ENCODE results near the gene ZFP36L1. TPM values are rescaled to one million over a fixed set of nuclear protein-coding genes. Genes with fewer than 3 reads are reported as not detected.

ZFP36L1 gene
- total RNA-seq, 1 donor from 2014 or later, result 144 TPM

DNA sequence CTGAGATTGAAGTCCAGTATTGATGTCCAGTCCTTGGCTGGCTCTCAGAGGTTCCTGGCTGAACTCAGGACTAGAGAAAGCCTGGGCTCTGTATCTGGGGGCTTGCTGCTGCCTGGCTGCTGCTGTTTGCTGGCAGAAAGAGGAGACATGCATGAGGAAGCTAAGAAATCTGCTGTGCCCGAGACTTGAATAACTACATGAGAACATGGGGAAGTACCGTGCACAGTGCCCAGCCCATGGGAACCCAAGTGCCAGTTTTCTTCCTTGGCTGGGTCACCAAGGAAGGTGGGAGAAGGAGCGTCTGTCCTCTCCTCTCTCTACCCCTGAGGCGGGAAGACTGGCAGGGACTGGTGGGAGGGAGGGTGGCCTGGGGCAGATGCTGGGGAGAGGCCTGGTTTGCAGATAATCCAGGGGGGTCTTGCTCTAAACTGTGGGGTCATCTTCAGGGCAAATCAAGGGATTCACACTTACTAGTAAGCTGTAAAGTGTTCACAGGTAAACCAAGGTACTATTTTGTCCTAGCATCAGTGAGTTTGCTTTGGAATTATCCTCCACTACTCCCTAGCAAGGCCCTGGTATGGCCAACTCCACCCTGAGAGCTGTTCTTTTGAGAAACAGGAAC lies 13.8 kb upstream of the ZFP36L1 start:
- TF ChIP-seq, protein P1, sequence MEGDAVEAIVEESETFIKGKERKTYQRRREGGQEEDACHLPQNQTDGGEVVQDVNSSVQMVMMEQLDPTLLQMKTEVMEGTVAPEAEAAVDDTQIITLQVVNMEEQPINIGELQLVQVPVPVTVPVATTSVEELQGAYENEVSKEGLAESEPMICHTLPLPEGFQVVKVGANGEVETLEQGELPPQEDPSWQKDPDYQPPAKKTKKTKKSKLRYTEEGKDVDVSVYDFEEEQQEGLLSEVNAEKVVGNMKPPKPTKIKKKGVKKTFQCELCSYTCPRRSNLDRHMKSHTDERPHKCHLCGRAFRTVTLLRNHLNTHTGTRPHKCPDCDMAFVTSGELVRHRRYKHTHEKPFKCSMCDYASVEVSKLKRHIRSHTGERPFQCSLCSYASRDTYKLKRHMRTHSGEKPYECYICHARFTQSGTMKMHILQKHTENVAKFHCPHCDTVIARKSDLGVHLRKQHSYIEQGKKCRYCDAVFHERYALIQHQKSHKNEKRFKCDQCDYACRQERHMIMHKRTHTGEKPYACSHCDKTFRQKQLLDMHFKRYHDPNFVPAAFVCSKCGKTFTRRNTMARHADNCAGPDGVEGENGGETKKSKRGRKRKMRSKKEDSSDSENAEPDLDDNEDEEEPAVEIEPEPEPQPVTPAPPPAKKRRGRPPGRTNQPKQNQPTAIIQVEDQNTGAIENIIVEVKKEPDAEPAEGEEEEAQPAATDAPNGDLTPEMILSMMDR (IDR thresholded peaks at IDR 0.05; ENCODE audit: insufficient read depth, low read length, poor library complexity, severe bottlenecking), result no peak
- no peak for DNase-seq (ENCODE audit: low read depth)
- Histone ChIP-seq H3K36me3 (ENCODE audit: control insufficient read depth, insufficient read depth, low read length) (no peaks in the 10 kb centered on the region), H3K4me3 (ENCODE audit: low read depth, low read length) (no peak overlapping the region), H3K27me3 (ENCODE audit: control insufficient read depth, insufficient read depth, low read length) (no peaks in the 10 kb centered on the region)

DNA sequence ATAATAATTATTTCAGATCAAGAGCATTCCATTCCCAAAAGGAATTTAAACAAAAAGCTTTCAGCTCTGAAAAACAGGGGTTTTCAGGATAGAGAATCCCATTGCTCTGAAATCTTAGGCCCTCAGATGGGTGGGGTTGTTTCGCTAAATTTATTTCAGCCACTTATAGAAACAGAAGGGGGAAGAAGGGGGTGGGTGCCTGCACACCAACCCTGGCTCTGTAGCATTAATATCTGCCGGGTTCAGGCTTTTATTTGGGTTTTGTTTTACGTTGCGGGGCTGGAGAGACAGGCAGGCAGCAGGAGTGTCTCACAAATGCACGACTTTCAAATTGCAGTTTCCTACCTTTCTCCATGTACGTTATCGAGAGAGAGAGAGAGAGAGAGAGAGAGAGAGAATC lies 12.5 kb upstream of the ZFP36L1 start:
- Histone ChIP-seq H3K27me3 (ENCODE audit: control insufficient read depth, insufficient read depth, low read length) (no peaks in the 10 kb centered on the region), H3K36me3 (ENCODE audit: control insufficient read depth, insufficient read depth, low read length) (no peaks in the 10 kb centered on the region), H3K4me3 (ENCODE audit: low read depth, low read length) (no peak overlapping the region)
- no peak for DNase-seq (ENCODE audit: low read depth)
- TF ChIP-seq, protein P1 (IDR thresholded peaks at IDR 0.05; ENCODE audit: insufficient read depth, low read length, poor library complexity, severe bottlenecking), result no peak

DNA sequence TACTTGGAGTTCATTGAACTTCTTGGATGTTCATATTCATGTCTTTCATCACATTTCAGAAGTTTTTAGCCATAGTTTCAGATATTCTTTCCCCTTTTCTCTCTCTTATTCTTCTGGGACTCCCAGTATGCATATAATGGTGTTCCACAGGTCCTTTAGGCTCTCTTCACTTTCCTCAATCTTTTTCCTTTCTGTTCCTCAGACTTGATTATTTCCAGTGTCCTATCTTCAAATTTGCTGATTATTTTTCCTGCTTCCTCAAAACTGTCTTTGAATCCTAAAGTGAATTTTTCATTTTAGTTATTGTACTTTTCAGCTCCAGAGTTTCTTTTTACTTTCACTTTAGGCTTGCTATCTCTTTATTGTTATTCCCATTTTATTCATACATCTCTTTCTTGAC lies 8.8 kb upstream of the ZFP36L1 start:
- no peaks in the 10 kb centered on the region for H3K36me3 ChIP-seq (ENCODE audit: control insufficient read depth, insufficient read depth, low read length)
- TF ChIP-seq, protein P1 (IDR thresholded peaks at IDR 0.05; ENCODE audit: insufficient read depth, low read length, poor library complexity, severe bottlenecking), result no peak
- no peak for DNase-seq (ENCODE audit: low read depth)
- H3K4me3 ChIP-seq (ENCODE audit: low read depth, low read length), result no peak overlapping the region
- H3K27me3 ChIP-seq (ENCODE audit: control insufficient read depth, insufficient read depth, low read length), result no peaks in the 10 kb centered on the region

DNA sequence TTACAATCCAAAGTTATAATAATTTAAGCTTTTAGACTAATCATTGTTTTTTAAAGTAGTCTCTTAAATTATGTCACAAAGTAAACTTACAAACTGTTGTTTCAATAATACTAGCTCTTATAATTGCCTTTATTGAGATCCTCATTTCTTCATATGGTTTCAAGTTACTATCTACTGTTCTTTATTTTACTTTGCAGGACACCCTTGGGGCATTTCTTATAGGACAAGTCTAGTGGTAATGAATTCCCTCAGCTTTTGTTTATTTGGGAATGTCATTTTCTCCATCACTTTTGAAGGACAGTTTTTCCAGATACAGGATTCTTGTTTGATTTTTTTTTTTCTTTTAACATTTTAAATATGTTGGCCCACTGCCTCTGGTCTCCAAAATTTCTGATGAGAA lies 8.1 kb upstream of the ZFP36L1 start:
- TF ChIP-seq, protein P1 (IDR thresholded peaks at IDR 0.05; ENCODE audit: insufficient read depth, low read length, poor library complexity, severe bottlenecking), result no peak
- no peak overlapping the region for H3K4me3 ChIP-seq (ENCODE audit: low read depth, low read length)
- no peaks in the 10 kb centered on the region for H3K27me3 ChIP-seq (ENCODE audit: control insufficient read depth, insufficient read depth, low read length)
- no peaks in the 10 kb centered on the region for H3K36me3 ChIP-seq (ENCODE audit: control insufficient read depth, insufficient read depth, low read length)
- DNase-seq (ENCODE audit: low read depth), result no peak

DNA sequence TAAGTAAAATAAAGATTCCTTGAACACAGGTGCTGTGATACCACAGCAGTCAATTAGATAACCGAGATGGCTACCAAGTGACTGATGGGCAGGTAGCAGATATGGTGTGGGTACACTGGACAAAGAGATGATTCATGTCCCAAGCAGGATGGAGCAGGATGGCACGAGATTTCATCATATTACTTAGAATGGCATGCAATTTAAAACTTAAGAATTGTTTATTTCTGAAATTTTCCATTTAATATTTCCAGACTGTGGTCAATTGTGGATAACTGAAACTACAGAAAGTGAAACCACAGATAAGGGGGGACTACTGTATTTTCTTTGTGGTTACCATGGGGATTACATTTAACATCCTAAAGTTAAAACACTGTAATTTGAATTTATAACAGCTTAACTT lies 7.5 kb upstream of the ZFP36L1 start:
- Histone ChIP-seq H3K4me3 (ENCODE audit: low read depth, low read length) (no peak overlapping the region), H3K27me3 (ENCODE audit: control insufficient read depth, insufficient read depth, low read length) (no peaks in the 10 kb centered on the region), H3K36me3 (ENCODE audit: control insufficient read depth, insufficient read depth, low read length) (no peaks in the 10 kb centered on the region)
- TF ChIP-seq, protein P1 (IDR thresholded peaks at IDR 0.05; ENCODE audit: insufficient read depth, low read length, poor library complexity, severe bottlenecking), result no peak
- DNase-seq (ENCODE audit: low read depth), result no peak

DNA sequence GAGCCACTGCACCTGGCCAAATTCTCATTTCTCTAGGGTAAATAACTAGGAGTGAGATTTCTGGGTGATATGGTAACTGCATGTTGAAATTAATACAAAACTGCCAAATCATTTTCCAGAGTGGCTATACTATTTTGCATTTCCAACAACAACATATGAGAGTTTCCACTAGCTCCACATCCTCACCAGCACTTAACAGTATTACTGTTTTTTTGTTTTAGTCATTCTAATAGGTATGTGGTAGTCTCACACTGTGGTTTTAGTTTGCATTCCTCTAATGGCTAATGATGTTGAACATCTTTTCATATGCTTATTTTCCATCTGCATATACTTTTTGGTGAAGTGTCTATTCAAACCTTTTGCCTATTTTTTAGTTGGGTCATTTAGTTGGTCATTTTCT lies 5.8 kb upstream of the ZFP36L1 start:
- TF ChIP-seq, protein P1 (IDR thresholded peaks at IDR 0.05; ENCODE audit: insufficient read depth, low read length, poor library complexity, severe bottlenecking), result no peak
- H3K27me3 ChIP-seq (ENCODE audit: control insufficient read depth, insufficient read depth, low read length), result no peaks in the 10 kb centered on the region
- no peaks in the 10 kb centered on the region for H3K36me3 ChIP-seq (ENCODE audit: control insufficient read depth, insufficient read depth, low read length)
- no peak for DNase-seq (ENCODE audit: low read depth)
- H3K4me3 ChIP-seq (ENCODE audit: low read depth, low read length), result no peak overlapping the region
